Activated CD8-positive, alpha-beta memory T cell treated with anti-CD3 and anti-CD28 coated beads, Interleukin-2, amount 50 U/mL, for 4 hours (primary cell): Measurements from ENCODE around the gene CELF2.

Experiments
- DNase-seq: peaks from one replicate; pipeline ENCODE4 v3.0.0-alpha.2; 2020

CELF2 gene

DNA sequence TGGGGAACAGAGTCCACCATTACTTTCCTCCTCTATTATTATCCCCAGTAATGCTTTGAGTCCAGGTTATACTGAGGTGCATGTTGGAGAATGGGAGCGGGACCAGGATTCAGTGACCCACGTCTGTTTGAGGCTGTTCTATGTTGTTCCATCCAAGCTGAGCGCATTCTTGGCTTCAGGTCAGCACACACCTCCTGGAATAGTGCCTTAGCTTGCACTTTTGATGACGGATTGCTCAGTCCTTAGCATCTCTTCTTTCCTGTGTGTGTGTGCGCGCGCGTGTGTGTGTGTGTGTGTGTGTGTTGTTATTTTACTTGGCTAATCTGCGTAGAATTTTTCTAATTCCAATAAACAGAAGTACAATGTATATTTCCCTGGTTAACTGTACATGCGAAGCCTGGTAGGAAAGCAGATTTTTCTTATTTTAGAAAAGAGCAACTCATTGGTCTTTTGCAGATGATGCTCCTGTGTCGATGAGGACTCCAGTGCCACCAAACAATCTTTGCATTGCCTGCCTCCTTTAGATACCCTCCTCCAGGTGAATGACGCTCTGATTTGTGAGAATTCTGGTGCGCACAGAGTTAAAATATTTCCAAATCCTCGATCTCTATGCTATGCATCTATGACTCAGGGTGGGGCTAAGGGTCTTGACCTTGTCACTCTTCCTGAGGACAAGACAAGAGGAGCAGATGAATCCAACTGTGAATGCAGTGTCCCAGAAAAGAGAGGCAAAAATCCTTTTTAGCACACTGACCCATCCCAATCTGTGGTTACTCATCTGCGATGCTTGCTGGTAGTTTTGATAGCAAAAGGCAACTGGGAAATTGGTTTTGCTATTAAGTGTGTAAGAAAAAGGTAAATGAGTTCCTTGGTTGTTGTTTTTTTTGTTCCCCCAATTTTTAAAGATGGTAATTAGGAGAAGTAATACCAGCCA is 13.3 kb upstream of the CELF2 start:
- DNase-seq = no peak

DNA sequence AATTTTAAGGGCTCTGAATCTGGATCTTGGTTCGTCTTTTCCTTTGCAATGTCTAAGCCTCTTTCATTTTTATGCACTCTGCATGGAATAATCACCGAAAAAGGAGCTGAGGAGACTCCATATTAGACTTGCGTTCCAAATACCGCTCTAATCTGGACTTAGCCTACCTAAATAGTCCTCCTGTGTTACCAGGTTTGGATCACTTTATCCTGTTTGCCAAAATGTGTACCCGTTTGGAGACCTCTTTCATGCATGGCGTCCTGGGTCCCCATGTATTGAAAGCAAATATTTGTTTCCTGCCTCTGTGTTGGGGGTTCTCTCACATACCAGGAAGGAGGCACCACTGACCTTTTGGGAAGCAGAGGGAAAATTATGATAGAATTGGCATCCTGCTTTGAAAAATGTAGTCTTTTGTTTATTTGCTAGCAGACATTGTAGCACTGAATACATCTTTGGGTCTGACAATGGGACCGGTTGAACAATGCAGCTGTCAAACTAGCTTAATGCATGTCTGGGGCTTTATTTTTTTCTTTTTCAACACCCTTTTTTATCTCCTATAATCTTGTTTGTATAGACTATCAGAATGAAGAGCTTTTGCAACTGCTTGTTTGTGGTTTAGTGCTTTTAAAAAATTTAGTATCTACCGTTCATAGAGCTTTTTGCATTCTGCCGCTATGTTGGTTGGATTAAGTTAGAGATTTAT is 11.8 kb upstream of the CELF2 start:
- no peak for DNase-seq

DNA sequence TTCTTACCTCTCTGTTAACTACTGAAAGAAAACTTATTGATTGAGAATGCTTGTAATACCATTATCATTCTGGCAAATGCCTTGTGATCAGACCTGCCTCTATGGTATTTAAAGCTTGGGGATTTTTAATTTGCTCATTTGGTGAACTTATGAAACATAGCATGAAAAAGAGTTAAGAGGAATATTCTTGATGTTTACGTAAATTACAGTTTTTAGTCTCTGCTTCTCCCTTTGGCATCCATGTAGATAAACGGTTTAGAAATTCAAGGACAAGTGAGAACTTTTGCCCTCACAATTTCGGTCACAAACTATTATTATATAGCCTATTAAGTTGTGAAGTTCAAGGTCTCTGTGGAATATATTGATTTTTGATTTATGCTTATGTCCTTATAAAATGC is 11.2 kb upstream of the CELF2 start:
- no peak for DNase-seq

DNA sequence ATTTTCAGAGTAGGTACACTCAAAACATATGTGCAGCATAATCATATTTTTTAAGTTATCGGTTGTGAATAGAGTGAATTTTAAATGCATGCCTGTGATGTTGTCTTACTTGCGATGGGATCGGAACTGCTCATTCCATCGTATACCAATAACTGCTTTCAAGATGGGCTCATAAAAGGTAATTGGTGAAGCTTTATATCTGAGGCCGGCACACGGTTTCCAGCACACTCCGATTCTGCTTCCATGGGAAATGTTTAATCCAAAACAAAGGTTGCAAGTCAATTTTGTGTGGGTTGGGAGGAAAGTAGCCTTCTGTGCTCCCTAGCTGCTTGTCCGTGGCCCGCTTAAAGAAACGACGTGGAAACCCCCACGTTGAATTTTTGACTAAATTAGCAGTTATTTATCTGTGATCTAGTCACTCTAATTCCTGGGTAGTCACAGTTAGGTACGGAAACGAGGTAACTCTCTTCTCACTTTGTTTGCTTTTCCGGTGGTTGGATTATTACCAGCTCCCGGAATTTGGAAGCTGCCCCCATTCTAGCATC is 10.1 kb upstream of the CELF2 start:
- no peak for DNase-seq

DNA sequence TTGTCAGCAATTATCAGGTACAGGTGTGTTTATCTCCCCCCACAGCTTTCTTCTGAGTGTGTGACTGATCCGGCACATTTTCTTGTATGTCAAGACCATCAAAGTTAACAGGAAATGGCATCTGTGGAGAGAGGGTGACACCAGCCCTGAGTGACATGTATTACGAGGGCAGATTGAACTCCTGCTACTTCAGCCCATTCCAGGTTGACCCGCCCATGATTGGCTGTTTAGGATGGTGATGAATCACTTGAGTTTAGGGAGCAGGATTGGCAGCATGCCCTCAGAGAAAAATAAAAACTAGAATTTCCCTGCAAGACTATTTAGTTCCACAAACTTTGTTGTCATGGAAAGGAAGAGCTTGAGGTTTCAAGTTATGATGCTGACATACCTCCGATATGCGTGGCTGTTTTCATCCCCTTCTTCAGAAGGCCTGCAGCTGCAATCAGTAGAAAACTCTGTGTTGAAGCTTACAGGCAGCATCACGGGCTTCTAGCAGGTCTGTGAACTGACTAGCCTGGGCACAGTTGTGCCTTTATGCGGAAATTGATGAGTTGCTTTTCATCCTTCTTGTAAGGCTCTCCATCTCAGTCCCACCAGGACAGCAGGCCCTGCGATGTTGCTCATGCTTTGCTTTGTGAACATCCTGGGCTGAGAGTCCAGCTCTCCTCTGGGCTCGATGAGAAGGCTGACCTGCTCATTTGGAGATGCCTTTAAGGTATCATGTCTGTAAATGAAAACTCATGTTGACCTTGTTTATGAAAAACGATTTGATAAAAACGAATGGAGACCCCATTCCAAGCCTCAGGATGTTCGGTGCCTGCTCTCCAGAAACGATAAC is 8.0 kb upstream of the CELF2 start:
- DNase-seq = no peak

DNA sequence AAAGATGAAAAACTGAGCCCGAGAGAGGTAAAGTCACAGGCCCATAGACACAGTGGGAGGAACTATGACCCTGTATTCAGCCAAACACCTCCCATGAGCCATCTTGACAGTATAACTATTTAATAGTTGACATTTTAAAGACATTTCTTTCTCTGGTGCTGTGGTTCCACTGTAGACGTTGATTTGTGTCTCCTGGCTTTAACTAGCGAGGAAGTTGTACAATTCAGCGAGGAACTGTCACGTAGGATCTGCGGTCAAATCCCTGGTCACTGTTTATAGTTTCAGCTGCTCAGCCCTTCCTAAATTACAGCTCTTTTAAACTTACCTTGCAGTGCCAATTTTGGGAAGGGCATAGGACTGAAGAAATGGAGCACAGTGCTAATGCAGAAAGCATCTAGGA is 7.1 kb upstream of the CELF2 start:
- DNase-seq = no peak

DNA sequence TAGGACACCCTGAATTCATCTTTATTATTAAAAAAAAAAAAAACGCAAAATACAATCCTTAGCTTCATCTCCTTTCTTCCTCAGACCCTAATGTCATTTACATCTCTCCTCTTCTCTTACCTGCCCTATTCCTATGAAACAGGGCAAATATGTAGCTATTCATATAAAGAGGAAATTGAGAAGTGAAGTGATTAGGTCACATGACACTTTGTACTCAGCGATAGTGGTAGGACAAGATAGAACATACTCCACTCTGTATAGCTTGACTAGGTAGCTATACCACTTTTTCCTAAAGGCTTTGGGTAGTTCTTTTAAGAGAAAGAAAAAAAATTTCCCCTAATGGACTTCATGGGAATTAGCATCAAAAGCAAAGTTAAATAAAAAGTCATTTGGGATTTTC is 6.2 kb upstream of the CELF2 start:
- no peak for DNase-seq

DNA sequence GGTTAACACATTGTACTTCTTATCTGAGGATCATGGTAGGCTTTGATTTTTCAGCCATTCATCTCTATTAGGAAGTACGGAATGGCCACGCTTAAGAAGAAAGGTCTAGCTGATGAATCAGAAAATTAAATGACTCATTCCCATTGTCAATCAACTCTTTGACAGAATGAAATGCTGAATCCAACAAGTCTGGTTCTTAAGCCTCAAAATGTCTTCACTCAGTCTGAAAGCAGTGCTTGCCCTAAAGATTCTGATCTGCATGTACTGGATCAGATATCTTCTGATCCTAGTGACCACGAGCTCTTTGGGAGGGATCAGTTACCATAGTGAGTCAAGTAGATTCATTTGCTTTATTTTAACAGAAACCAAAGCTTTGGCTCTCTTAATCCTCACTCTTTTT is 5.7 kb upstream of the CELF2 start:
- DNase-seq = no peak

DNA sequence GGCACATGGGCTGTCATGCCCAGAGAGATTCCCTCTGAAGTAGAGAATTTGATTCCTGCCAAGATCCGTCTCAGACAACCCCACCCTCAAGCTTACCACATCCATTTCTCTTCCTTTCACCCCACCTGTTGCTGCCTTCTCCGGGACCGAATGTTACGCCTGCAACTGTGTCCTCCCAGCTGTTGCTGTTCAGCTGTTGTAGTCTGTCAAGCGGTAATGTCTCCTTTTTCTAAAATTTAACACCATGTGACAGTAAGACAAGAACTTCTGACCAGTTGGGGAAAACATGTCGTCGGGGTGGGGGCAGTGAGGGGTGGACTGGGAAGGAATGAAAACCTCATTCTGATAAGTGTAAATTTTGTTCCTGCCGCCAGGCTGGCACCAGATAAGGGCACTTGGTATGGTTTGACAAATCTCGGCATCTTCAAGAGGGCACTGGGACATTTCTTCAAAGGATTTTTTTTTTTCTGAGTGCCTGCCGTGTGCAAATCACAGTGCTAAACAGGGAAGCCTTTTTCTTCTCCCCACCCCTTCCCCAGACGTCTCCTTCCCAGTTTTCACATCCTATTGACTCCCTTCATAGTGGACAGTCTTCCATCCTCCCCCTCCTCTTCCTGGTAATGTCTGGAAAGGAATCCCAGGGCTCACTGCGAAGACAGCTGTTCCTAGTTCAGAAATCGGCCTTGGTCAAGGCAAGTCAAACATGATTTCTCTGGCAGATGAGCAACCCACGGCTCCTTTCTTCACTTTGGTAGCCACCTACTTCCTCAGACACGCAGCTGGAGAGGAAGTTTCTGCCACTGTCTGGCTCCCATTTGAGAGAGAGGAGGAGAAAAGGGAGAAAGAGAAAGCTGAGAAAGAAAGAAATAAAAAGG is 5.0 kb upstream of the CELF2 start:
- DNase-seq = no peak

DNA sequence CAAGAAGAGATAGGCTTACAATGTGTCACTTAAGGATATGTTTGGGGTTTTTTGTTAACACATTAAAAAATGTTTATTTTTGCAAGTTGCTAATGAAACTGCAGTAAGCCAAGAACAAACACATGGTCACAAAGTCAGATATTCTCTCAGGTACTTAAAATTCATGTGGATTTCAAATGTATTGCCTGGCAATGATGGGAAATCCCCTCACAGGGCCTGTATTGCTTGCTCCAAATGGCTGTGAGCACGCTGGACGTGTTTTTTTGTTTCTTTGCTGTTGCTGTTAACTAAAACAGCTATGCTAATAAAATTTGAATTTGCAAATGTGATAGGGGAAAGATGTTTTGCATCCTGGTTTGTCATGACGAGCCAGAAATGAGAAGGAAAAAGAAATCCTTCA is 3.8 kb upstream of the CELF2 start:
- no peak for DNase-seq

DNA sequence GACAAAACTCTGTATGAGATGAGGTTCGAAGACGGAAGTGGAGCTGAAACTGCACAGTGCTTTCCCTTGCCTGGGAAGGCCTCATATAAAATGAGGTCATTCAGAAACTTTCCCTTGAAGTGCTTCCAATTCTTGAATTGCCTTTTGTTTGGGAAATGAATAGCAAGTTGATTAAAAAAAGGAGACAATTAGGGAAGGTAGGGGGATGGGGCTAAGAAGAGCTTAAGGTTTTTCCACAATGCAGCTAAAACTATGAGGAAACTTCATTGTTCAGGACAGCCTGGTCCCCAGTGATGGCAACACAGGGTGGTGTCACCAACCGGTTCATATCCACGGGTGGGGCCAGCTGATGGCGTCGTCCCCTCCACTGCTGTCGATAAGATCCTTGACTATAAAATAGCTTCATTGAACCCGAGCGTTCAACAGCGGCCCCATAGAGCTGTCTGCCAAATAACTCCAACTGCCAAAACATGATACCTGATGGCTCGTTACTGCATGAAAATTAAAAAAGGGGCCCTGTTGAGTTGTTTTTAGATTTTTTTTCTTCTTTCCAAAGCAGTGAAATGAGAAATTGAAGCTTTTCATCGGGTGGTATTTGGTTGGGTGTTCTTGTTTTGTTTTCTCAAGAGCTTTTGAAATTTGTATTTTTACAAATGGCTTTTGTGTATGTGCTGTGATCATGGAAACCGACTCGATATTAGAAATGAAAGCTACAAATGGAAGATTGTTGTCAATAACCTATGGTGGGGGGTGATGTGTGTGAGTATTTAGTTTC is 2.8 kb upstream of the CELF2 start:
- no peak for DNase-seq

DNA sequence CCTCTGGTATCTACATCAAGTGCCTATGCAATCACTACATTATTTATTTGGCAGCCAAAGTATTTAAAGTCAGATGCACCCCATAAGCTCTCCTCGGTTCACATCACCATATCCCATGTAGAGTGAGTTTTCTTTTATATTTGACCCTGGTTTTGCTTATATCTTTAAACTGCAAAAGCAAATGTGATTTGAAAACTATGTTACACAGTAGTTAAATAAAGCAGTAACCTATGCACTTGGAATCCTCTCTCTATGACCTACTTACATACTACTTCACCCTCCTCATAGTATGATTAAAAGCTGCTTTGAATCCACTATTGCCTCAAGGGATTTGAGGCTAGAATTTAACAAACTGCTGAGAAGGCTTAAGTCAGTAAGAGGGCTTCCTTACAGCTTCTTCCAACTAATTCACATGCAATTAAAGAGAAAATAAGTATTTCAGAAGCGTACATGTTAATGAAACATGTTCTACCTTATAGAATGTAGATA is 2.2 kb upstream of the CELF2 start:
- no peak for DNase-seq

DNA sequence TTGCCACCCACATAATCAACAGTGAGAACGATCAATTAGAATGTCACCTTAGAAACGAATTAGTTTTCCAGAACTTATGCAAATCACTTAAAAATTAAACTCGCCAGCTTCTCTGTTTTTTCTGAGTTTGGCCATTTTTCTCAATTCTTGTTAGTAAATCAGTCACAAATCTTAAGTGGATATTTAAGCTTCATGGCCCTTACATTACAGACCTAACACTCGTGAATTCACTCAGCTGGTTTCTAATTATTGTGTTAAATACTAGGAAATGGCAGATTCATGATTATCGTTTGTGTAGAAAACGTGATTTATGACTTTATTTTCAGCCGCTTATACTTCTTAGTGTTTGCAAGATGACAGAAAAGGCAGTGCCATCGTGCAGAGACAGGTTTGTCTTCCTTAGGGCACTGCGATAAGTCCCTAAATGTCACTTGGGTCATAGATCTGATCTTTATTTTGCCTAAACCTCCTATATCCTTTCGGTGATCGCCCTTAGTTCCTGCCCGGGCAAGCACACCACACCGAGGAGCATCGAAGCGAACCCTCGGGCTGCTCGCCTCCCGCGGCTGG is 587 bp upstream of the CELF2 start:
- DNase-seq = no peak

DNA sequence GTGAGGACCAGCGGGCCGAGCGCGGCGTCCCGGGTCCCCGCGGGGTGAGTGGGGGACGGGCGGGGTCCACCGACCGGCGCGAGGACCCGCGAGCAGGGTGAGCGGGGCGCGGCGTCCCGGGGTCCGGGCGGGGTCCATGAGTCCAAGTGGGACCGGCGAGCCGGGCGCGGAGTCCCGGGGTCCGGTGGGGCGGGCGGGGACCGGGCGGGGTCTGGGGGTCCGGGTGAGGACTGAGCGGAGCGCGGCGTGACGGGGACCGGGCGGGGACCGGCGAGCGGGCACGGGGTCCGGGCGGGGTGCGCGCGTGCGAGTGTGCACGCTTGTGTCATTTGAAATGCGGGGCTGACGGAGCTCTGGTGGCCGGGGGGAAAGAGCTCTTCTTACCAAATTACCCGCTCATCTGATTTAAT is 765 bp downstream of the CELF2 start:
- DNase-seq = no peak

DNA sequence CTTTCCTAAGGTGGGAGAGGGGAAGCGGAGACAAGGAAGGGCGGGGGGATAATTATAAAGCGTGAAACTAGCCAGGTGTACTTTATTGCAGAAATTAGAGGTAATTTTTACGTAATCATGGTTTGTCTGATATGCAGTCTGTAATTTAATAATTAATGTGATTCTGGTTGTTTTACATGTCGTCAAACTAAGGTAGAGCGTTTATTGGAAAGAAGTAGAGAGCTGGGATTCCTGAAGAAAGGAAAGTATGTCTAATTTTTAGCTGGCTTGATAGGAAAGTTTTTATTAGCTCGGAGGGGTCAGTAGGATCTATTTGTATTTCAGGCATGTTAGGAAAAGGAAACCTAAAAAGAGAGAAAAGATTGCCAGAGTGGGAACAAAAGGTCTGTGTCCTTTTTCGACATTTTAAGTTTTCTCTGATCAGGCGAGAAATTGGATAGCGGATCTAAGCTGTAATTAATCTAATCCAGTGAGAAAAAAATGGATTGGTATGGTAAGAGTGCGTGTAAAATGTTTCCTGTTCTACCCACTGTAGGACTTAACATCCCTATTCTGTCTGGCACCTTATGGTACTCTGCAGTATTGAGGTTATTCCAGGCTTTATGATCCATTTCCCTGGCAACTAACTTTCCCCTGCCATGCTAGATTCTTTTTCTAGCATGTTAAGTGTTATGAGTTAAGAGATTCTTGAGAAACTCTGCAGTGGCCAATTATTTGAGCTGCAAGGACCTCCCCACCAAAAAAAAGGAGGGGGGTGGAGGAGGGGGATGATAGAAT is 1.4 kb downstream of the CELF2 start:
- no peak for DNase-seq

DNA sequence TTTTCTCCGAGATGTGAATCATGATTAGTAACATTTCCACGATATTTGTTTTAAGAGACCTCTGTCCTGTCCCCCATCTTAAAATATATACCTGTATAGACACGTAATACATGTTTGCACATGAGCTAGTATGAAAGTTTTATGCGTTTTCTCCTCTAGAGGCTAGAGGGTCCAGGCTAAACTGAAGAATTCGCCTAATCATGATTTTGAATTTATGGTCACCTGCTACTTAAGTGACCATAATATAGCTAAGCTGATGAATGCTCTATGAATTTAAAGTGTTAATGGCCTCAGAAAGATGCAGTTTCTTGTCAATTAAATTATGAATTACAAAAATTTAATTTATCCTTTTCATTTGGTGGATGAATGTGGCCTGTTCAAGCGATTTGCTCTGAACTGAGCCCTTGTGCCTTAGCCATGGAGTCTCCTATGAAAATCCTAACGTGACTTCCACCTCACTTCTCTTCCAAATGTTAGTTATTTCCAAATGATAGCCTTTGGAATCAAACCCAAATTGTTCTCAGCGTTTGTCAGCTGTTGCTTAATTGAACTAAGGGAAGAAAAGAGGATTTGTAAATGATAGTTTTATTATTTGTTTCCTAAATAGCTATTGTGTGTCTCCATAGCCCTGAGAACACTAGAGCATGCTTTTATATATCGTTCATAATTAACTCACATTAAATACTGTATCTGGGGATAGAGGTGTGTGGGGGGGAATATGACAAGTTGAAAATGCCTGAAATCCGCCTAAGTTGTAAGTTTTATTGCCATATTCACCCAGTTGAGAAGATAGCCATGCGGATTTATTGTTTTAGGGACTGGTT is 2.3 kb downstream of the CELF2 start:
- DNase-seq = no peak

DNA sequence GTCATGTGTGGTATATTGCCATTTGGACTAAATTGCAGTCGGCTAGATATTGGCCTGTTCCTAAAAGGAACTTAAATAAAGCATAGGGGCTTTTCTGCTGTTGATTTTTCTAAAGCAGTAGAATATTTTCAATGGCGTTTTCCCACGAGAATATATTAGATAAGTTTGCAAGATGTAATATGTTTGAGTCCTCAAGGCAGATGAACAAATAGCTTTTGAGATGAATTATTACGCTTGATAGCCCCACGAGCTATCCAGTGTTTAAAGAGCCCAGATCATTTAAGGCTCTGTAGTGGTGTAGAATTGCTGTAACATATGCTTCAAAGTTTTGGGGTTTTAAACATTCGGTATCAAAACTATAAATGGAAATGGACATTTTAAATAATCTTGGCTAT is 2.9 kb downstream of the CELF2 start:
- DNase-seq = no peak

DNA sequence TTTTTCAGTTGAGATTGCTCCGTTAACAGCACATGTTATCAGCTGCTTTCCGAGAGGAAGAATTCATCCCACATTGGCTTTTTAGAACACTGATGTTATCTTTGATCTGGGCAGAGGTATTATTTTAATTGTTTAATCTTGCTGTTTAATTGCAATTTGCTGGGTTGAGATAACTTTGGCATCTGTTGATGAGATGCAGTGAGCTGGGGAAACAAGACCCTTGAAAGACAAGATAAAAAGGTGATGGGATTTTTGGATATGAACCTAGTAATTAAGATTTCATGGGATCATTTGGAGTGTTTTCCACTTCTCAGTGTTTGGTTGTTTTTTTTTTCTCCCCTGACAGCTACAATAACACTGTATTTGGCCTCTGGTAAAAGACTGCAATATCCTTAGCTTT is 4.5 kb downstream of the CELF2 start:
- DNase-seq = no peak
